Smooth muscle cell of the brain vasculature (primary cell): ENCODE data around the gene GBE1.
"Not testable (repeated sequence)": the region's sequence is repeated elsewhere in the genome, so short reads cannot be mapped to it uniquely, and the experiment has no call there.

Experiments
- DNase-seq: peaks from one replicate; pipeline ENCODE4 v3.0.0-alpha.2; 2012; ENCODE audit warnings: low read depth, low spot score

Gene GBE1

DNA sequence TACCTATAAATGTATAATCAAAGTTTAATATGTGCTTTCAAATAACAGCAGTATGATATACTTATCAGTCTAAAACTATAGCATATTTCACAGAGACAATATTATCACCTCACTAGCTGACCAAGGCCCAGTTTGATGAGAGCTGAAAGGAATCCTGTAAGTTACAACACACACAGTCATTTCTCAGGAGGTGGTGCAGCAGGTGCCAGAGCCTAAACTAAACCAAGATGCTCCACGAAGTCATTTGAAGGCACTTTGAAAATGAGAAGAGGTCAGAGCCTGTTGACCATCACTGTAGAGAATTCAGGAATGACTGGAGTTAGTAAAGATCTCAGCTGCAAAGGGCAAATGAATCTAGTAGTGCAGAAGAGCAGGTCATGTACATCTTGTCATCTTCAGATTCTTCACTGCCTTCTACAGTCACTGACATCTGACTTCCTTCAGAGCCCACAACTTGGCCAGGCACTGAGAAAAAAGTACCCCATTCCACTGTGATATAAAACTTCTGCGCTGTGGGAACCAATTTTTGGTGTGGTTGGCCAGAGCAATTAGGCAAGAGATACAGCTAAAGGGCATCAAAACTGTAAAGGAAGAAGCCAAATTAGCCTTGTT lies 7.9 kb downstream of the GBE1 start:
- DNase-seq, result no peak

DNA sequence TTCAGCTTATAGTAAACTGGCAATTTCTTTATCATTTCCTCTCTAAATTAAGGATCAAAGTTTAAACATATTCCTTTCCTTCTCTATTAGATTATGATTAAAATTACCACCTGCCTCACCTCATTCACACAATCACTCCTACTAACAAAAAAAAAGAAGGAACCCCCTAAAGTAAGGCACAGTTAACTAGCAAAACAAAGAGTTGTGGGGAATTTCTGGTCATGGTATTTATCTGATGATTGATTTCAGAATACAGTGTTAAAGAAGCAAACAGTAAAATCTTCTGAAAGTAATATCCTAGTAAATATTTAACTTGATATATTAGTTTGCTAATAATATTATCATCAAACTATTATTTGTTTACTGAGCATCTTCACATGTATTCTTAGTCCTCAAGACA lies 8.8 kb downstream of the GBE1 start:
- no peak for DNase-seq

DNA sequence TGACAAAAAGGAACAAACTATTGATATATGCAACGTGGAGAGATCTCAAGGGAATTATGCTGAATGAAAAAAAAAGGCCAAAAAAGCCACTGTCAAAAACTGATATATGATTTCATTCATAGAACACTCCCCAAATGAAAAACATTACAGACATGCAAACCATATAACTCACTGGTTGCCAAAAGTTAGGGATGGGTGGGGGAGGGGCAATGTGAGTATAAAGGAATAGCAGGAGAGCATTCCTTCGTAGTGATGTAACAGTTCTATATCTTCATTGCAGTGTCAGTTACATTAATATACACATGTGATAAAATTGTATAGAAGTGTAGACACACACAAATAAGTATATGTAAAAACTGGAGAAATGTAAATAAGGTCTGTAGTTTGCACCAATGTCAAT lies 12.2 kb downstream of the GBE1 start:
- DNase-seq, result no peak

DNA sequence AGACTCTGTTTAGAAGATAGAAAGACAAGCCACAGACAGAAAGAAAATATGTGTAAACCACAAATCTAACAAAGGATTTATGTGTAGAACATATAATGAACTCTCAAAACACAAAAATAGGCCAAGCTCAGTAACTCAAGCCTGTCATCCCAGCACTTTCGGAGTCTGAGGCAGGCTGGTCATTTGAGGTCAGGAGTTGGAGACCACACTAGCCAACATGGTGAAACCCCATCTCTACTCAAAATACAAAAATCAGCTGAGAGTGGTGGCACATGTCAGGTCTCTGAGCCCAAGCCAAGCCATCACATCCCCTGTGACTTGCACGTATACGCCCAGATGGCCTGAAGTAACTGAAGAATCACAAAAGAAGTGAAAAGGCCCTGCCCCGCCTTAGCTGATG lies 14.2 kb downstream of the GBE1 start:
- not testable (repeated sequence) for DNase-seq

DNA sequence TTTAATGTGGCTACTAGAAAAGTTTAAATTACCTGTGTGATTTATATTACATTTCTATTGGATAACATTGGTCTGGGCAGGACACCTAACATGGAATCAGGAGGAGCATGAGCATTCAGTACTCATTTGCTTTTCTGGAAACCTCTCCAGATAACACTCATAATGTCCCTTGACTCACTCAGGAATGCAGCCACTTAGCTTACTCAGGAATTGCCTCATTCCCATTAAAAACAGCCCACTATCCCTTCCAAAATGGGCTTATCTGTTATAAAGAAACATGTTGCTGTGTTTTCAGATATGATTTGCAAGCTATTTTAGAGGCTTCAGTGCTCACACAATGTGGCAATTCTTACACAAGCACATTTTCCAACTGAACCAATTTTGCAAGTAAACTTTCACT lies 17.1 kb downstream of the GBE1 start:
- DNase-seq, result no peak

DNA sequence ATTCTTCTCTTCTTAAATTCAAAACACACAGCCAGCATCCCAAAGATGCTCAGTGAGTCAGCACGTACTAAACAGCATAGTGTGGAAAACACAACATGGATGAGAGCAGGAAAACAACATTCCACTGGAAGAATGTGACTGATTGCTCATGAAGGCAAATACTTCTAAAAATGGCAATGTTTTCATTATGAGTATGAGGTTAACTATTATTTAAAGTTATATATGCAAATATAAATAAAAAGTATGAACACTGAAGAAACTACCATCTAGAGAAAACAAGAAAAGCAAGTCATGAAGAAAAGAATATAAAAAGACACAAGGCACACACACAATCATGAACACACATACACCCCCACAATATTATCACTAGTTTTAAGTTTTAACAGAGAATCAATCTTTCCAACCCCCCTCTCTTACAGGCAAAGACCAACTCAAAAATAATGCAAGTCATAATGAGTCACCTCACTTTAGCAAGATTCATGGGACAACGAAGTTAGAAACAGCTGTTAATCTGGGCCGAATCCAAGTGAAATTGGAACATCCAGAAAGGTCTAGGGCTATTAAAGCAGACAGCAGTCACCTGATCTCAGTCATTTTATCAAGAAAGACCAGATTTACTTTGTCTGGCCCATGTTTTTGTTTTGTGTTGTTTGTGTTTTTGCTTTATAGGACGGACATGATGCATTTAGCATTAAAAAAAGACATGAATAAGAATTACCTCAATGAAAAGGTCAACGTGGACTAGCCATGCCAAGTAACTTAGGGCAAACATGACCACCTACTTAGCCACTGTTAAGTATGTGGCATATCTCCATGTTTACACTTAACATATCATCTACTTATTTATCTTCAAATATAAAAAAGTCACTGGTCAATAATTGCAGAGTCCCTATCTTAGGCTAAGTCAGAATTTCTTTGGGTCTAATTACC lies 18.1 kb downstream of the GBE1 start:
- peak; percentile 81 for DNase-seq

DNA sequence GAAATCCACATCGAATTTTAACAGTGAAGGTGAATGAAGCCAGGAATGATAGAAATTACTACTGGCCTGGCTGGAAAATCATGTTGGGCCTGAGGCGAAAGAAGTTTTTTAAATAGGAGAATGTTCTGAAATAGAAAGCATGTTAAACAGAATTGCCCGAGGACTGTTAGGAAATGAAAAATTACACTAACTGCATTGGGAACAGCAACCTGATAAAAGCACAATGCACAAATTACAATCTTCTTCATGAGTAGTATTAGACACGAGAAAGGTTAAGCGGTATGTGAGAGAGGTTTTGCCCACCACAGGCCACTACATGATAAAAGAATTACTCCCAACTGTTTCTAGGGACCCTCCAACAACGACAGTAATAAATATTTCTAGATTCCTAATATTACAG lies 18.9 kb downstream of the GBE1 start:
- no peak for DNase-seq

DNA sequence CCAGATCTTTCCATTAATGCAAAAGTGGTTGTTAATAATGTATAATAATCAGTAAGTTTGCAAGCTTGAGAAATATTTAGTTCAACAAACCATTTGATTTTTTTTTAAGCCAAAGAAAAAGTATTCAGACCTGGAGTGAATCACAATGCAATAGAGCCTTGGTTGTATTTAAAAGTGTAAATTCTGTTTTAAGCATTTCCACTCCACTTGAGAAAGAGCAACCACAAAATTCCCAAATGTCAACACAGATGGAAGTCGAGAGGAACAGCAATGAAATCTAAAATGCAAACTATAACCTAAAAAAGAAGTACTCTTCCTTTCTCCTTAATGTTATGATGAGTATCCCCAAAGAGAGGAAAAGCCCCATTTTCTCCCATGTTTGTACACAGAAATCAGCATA lies 20.2 kb downstream of the GBE1 start:
- no peak for DNase-seq

DNA sequence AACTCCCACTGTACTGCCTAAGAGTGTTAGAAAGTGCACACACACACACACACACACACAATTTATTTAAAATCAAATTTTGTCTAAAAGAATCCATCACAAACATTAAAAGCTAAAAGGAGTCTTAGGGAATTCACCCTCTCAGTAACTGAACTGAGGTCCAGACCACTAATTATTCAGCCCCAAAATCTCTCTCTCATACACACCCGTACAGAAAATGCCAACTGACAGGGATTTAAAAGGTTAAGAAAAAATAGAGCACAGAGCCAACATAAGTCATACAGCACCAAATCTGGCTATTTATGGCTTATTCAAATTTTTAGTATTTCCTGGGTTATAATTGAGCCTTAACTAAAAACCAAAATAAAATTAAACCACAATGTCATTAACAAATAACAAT lies 20.7 kb downstream of the GBE1 start:
- no peak for DNase-seq

DNA sequence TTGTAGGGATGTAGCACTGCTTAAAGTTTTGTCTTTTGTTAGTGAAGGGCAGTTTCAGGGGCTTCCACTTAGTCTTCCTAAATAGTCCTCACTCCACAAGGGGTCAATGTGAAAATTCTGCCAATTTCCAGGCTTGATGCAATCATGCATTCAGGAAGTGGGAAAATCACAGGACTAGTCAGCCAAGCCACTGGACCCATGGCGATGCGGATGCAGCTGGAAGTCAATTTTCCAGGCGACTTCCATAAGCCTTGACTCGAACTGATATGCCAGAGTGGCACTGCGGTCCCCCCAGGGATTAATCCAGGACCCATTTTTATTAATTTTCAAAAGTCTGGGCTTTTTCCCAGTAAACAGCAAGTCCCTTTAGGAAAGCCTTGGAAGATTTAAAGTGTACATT lies 26.1 kb downstream of the GBE1 start:
- no peak for DNase-seq

DNA sequence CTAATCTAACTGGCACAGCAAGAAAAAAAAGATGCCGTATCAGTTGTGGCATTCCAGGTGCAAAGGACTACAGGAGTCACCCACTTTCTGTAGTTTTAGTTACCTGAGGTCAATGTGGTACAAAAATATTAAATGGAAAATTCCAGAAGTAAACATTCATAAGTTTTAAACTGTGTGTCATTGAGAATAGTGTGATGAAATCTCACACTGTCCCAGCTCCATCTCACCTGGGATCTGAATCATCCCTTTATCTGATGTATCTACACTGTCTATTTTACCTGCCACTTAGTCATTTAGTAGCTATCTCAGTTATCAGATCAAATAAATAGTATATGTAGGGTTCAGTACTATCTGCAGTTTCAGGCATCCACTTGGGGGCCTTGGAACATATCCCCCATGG lies 26.7 kb downstream of the GBE1 start:
- DNase-seq, result no peak

DNA sequence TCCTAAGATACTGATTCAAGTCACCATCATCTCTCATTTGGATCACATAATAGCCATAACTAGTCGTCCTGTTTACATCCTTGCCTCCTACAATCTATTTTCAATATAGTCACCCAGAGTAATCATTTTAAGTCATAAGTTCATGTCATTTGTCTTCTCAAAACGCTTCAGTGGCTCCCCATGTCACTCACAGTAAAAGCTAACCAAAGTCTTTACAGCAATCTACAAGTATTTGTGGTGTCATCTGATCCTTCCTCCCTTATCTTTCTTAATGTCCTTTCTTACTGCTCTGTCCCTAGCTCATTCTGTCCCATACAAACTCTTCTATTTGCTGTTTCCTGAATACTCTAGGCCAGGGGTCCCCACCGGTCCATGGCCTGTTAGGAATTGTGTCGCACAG lies 28.8 kb downstream of the GBE1 start:
- no peak for DNase-seq

DNA sequence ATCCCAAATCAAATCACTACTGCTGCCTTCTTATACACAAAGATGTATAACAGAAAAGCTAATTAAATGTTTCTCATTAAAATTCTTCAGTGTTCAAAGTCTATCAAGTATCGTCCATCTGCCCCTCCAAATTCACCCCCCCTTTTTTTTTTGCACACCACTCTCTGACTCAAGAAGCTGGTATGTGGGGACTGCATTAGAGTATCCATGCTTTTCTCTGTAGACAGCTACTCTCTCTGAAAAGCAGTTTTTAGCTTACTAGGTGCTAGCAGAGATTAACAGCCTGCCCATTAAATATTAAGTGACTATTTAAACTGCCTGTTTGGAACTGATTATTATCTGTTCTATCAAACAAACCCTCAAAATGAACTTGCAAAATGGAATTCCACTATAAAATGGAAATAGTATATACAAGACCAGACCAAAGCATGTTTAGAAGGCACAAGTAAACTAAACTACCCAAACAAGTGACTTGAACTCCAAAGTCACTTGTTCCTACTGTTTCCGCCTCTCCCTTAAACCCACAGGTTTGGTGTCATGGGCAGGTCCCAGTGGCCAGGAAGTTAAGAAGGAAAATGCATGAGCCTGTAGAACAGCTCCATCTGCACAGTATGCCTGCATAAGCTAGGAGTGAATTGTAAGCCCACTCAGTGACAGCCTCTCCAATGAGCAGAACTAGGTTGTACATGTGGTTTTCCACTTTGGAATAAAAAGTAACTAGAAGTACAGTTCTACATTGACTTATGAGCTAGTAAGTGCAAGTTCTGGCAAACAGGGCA lies 32.5 kb downstream of the GBE1 start:
- DNase-seq, result no peak

DNA sequence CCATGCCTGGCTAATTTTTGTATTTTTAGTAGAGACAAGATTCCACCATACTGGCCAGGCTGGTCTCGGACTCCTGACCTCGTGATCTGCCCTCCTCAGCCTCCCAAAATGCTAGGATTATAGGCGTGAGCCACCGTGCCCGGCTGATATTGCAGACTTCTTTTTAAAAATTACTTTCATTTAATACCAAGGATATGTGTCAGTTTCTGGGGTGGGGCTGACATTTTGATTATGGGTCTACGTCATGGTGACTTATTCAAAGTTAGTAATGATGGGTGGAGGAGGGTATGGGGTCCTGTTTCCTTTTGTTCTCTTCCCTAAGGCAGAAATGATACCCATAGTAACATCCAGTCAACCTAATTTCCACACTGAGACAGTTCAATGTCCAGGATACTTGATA lies 34.7 kb downstream of the GBE1 start:
- DNase-seq, result no peak

DNA sequence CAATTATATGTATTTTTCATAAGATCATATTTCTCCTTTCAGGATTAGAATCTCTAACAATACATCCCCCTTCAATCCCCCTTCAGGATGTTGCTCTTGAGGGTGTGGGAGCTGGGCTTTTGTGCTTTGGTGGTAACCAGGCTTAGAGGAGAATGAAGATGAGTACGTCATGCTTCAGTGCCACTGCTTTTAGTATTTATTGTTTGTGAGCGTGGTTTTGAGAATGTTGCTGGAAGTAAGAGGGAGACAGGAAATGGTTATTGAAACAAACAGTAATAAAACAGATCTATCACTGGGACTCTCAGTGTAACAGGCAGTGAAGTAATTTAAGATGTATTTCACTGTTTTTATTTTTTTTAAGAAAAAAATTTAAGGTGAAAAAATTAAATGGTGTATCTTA lies 35.3 kb downstream of the GBE1 start:
- DNase-seq, result no peak

DNA sequence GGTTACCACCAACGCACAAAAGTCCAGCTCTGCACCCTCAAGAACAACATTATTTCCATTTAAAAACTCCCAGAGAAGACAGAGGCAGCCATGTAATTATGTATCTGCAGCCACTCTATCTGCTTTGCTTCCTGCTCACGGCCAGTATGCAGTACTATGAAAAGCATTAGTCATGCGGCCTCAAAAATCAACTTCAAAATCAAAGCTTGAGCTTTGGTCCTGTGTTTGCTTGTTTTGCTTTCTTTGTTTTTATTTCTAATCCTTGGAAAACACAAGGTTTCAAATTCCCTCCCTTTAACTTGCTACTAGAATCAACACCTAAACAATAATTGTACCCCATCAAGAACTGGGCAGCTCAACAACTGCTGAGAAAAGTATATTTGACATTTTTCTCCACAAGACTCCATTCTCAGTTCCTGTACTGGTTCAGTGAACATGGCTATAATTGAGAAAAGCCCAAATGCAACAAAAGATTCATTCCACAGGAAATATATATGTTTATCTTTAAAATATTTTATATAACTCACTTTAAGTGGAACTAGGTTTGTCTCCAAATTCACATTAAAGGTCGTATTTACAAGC lies 37.6 kb downstream of the GBE1 start:
- no peak for DNase-seq

DNA sequence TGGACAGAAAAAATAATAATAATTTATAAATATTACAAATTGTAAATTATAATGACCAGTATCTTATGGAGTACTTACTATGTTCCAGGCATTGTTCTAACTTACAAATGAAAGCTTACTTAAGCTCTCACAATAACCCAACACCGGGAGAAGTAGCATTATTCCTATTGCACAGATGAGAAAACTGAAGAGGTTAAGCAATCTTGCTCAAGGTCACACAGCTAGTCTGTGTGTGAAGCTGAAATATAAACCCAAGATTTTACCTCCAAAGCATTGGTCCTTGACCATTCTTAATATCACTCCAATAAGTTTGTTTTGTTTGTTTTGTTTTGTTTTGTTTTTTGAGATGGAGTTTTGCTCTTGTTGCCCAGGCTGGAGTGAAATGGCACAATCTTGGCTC lies 43.1 kb downstream of the GBE1 start:
- DNase-seq, result no peak

DNA sequence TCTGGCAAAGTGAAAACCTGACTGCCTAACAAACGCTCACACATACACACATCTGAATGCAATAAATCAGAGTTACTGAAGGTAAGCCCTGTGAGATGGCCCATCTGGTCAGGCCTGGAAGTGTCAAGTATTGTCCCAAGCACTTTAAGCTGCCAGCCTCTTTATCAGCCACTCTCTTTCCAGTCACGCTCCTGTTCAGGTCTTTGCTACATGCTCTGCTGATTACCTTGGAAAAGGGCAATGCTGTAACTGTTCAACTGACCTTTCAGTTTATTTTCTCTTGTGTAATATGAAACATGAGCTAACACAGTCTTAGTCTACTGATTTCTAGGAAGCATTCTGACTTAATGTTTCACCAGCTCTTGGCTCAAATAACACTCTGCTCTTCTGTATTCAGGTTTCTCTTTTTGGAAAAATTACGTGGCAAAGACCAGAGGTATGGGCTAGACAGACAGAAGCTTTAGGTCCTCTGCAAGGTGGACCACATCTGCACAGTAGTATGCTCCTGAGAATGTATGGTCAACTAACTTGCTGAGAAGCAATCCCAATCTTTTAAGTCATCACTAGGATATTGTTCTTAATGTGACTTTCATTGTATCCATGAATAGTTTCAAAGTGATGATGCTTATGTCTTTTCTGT lies 44.5 kb downstream of the GBE1 start:
- no peak for DNase-seq

DNA sequence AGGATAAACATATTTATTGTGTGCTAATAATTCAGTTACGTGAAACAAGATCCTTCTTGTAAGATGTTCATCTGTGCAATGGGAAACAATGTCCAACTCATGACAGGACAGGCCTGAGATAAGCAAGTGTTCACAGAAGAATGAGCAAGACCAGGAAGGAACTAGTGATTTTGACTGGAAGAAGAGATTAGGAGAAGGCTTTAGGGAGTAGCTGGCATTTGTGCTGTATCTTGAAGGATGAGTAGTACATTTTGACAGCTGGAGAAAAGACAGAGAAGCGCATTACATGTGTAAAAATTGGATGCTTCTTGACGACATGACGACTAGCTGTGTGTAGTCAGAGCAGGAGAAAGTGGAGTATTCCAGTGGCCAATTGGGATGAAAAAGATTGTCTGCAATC lies 48.4 kb downstream of the GBE1 start:
- DNase-seq, result no peak

DNA sequence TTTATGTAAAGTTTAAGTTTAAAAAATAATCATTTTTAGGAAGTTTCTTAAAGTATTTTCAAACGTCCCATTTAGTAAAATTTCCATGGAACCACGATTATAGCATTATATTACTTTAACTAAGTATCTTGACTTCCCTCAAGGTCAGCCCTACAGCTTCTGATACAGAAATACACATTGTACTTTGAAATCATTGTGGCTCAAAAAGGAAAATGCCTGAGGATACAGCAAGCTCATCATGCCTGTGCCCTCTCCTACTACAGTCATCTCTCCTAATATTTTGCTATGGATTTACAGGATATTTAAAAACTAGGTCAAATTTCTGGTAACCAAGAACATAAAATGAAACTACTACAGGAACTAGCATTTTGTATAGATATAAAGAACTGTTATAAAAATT lies 51.8 kb downstream of the GBE1 start:
- DNase-seq, result no peak

DNA sequence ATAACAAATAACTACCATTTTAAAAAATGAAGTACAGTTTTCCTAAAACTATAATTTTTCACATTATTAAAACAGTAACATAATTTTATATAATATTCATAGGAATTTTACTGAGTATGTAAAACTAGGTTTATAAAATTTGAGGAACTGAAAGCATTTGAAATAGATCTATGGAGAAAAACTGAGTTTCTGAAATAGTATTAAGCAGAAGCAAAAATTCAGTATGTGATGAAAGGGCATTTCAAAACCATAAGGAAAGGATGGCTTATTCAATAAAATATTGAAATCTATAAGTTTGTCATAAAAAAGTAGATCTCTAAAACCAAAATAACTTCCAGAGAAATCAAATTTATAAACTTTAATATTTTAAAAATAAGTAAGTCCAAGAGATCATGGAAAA lies 53.4 kb downstream of the GBE1 start:
- DNase-seq, result no peak

DNA sequence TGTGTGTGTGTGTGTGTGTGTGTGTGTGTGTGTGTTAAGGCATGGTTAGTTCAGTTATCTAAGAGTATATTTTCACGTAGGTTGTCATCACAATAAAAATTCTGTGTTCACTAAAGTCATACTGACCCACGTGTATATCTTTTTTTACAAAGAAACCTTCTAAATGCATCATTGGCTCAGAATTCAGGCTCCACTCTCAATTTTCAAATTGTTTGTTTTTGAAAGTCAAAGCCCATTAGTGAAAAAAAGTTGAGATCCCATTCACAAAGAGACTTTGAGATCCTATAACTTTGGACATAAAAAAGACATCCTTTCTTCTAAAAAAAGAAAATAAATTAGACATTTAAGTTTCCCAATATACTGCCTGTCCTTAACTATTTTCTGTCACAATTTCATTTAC lies 59.3 kb downstream of the GBE1 start:
- no peak for DNase-seq
